ENCODE data around the gene C1GALT1. TPM values are rescaled to one million over a fixed set of nuclear protein-coding genes. Genes with fewer than 3 reads are reported as not detected.
"Not testable (repeated sequence)": the region's sequence is repeated elsewhere in the genome, so short reads cannot be mapped to it uniquely, and the experiment has no call there.

C1GALT1 gene
- total RNA-seq, 2 experiments from 2014 or later, result 48.8 to 51.4 TPM

DNA sequence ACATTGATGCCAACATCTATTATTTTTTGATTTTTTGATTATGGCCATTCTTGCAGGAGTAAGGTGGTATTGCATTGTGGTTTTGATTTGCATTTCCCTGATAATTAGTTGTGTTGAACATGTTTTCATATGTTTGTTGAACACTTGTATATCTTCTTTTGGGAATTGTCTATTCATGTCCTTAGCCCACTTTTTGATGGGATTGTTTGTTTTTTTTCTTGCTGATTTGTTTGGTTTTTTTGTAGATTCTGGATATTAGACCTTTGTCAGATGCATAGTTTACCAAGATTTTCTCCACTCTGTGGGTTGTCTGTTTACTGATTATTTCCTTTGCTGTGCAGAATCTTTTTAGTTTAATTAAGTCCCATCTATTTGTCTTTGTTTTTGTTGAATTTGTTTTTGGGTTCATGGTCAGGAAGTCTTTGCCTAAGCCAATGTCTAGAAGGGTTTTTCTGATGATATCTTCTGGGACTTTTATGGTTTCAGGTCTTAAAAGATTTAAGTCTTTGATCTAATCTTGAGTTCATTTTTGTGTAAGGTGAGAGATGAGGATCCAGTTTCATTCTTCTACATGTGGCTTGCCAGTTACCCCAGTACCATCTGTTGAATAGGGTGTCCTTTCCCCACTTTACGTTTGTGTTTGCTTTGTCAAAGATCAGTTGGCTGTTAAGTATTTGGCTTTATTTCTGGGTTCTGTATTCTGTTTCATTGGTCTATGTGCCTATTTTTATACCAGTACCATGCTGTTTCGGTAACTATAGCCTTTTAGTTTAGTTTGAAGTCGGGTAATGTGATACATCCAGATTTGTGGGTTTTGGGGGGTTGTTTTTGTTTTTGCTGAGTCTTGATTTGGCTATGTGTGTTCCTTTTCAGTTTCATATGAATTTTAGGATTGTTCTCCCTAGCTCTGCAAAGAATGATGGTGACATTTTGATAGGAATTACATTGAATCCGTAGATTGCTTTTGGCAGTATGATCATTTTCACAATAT lies 10.7 kb downstream of the C1GALT1 start:
- H3K4me3 Mint-ChIP-seq, result peak overlapping the region; percentile 47
- H3K27me3 Mint-ChIP-seq; ATAC-seq (ENCODE audit: low read depth); POLR2A ChIA-PET; DNase-seq: not testable (repeated sequence)
- H3K36me3 Mint-ChIP-seq, result peaks cover 70% of the 10 kb centered on the region
- H3K27ac Mint-ChIP-seq, result peak overlapping the region; percentile 44
- peaks cover 18% of the 10 kb centered on the region for H3K9me3 Mint-ChIP-seq
- peaks cover 34% of the 10 kb centered on the region for H3K4me1 Mint-ChIP-seq

DNA sequence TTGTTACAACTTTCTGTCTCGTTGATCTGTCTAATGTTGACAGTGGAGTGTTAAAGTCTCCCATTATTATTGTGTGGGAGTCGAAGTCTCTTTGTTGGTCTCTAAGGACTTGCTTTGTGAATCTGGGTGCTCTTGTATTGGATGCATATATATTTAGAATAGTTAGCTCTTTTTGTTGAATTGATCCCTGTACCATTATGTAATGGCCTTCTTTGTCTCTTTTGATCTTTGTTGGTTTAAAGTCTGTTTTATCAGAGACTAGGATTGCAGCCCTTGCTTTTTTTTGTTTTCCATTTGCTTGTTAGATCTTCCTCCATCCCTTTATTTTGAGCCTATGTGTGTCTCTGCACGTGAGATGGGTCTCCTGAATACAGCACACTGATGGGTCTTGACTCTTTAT lies 17.2 kb downstream of the C1GALT1 start:
- H3K4me3 Mint-ChIP-seq, result not testable (repeated sequence)
- POLR2A ChIA-PET, result interaction anchor here (3.0 kb wide), 1 partner anchor 18 kb away, joined by 16 read pairs; the partner anchor contains the start of gene C1GALT1

DNA sequence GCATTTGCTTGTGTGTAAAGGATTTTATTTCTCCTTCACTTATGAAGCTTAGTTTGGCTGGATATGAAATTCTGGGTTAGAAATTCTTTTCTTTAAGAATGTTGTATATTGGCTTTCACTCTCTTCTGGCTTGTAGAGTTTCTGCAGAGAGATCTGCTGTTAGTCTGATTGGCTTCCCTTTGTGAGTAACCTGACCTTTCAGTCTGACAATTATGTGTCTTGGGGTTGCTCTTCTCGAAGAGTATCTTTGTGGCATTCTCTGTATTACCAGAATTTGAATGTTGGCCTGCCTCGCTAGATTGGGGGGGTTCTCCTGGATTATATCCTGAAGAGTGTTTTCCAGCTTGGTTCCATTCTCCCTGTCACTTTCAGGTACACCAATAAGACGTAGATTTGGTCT lies 17.9 kb downstream of the C1GALT1 start:
- not testable (repeated sequence) for H3K27me3 Mint-ChIP-seq

More for the DNA sequence above, 17.2 kb downstream of the C1GALT1 start:
- H3K27me3 Mint-ChIP-seq; H3K27ac Mint-ChIP-seq; ATAC-seq (ENCODE audit: low read depth); DNase-seq: not testable (repeated sequence)
- peaks cover 49% of the 10 kb centered on the region for H3K36me3 Mint-ChIP-seq
- H3K9me3 Mint-ChIP-seq, result peaks cover 22% of the 10 kb centered on the region
- peaks cover 54% of the 10 kb centered on the region for H3K4me1 Mint-ChIP-seq

DNA sequence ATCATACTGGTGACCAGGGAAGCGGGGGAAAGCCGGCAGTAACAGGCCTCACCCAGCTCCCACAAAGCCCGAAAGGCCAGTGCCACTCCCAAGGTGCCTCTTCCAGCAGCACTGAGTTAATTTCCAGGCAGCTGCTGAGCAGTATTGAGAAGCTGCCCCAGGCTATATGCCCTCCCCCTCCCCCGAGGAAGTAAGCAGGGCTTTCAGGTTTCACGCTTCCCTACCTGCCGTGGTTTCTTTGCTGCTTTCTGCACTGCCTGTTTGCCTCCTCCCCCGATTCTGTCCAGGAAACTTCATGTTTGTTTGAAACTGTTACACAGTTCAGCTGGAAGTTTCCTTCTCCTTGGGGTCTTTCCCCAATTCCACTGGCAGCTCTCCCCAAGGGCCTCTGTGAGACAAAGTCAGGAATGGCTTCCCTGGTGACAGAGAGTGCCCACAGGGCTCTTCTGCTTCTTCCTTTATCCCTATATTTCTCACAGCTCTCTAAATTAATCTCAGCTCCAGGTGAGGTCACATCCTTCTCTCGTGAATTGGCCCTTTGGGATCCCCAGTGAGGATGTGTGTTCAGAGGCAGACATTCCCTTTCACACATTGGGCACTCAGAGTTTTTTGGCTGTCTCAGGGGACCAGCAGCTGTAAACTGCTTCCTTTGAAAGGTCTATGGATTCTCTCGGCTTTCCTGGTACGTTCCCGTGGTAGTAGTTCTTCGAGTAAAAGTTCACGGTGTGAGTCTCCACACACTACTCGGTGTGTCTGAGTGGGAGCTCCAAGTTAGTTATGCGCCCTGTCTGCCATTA lies 19.4 kb downstream of the C1GALT1 start:
- H3K27me3 Mint-ChIP-seq, result no peaks in the 10 kb centered on the region

More for the DNA sequence above, 17.9 kb downstream of the C1GALT1 start:
- H3K9me3 Mint-ChIP-seq, result peaks cover 19% of the 10 kb centered on the region
- peaks cover 52% of the 10 kb centered on the region for H3K4me1 Mint-ChIP-seq
- DNase-seq; H3K27ac Mint-ChIP-seq; ATAC-seq (ENCODE audit: low read depth): not testable (repeated sequence)
- H3K4me3 Mint-ChIP-seq, result peak overlapping the region; percentile 22
- POLR2A ChIA-PET, result interaction anchor here (0.7 to 3.0 kb wide), 3 partner anchors 17 to 58 kb away, joined by 3 to 16 read pairs (median 3); partner anchors contain the start of gene C1GALT1
- peaks cover 43% of the 10 kb centered on the region for H3K36me3 Mint-ChIP-seq

DNA sequence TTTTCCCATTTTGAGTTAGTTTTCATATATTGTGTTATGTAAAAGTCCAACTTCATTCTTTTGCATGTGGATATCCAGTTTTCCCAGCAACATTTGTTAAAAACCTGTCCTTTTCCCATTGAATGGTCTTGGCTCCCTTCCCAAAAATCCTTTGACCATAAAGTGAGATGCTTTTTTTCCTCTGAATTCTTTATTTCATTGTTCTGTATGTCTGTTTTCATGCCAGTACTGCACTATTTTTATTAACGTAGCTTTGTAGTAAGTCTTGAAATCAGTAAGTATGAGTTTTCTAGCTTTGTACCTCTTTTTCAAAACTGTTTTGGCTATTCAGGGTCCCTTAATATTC lies 20.0 kb downstream of the C1GALT1 start:
- peak overlapping the region; percentile 70 for H3K4me3 Mint-ChIP-seq
- DNase-seq (no peak), ATAC-seq (ENCODE audit: low read depth) (no peak)
- peaks cover 12% of the 10 kb centered on the region for H3K9me3 Mint-ChIP-seq
- peak overlapping the region; percentile 81 for H3K27ac Mint-ChIP-seq
- POLR2A ChIA-PET, result interaction anchor here (1.3 to 3.0 kb wide), 2 partner anchors 12 to 20 kb away, joined by 4 to 16 read pairs; partner anchors contain the start of gene C1GALT1
- H3K27me3 Mint-ChIP-seq, result no peaks in the 10 kb centered on the region
- peaks cover 53% of the 10 kb centered on the region for H3K4me1 Mint-ChIP-seq
- peaks cover 37% of the 10 kb centered on the region for H3K36me3 Mint-ChIP-seq

More for the DNA sequence above, 19.4 kb downstream of the C1GALT1 start:
- Mint-ChIP-seq H3K4me3 (peak overlapping the region; percentile 70), H3K4me1 (peaks cover 52% of the 10 kb centered on the region), H3K9me3 (peaks cover 12% of the 10 kb centered on the region), H3K27ac (peak overlapping the region; percentile 81), H3K36me3 (peaks cover 37% of the 10 kb centered on the region)
- ATAC-seq (ENCODE audit: low read depth) (peak; percentile 98), DNase-seq (peak; percentile 43)
- POLR2A ChIA-PET, result interaction anchor here (1.3 to 3.0 kb wide), 4 partner anchors 12 to 56 kb away, joined by 3 to 16 read pairs (median 4); partner anchors contain the start of gene C1GALT1

DNA sequence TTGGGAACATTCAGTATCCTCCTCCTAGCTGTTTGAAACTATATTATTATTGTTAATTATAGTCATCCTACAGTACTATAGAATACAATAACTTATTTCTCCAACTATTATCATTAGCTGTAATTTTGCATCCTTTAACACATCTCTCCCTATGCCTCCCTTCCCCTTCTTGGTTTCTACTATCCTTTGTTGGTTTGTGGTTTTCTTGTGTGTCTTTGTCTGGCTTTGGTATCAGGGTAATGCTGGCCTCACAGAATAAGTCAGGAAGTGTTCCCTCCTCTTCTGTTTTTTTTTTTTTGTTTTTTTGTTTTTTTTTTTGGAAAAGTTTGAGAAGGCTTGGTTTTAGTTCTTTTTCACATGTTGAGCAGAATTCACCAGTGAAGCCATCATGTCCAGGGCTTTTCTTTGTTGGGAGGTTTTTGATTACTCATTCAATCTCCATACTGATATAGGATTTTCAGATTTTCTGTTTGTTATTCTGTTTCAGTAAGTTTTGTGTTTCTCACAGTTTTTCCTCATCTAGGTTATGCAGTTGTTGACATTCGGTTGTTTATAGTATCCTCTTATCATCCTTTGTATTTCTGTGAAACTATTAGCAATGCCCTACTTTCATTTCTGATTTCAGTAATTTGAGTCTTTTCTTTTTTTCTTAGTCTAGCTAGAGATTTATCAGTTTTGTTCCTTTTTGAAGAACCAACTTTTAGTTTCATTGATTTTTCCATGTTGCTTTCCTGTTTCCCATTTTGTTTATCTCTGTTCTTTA lies 21.6 kb downstream of the C1GALT1 start:
- H3K4me3 Mint-ChIP-seq, result peak overlapping the region; percentile 50
- POLR2A ChIA-PET, result no interaction called here
- H3K27ac Mint-ChIP-seq, result peak overlapping the region; percentile 11

DNA sequence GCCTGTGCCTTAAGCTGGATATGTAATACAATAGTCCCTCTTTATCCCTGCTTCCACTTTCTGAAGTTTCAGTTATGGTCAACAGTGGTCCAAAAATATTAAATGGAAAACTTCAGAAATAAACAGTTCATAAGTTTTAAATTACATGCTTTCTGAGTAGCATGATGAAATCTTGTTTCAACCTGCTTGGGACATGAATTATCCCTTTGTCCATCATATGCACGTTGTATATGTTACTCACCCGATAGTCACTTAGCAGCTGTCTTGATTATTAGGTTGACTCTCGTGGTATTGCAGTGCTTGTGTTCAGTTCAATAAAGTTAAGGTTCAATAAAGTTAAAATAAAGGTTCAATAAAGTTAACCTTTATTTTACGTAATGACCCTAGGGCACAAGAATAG lies 25.5 kb downstream of the C1GALT1 start:
- peaks cover 25% of the 10 kb centered on the region for H3K4me1 Mint-ChIP-seq
- H3K27me3 Mint-ChIP-seq, result no peaks in the 10 kb centered on the region

More for the DNA sequence above, 21.6 kb downstream of the C1GALT1 start:
- no peak for DNase-seq
- Mint-ChIP-seq H3K4me1 (peaks cover 52% of the 10 kb centered on the region), H3K27me3 (no peaks in the 10 kb centered on the region), H3K9me3 (peaks cover 8% of the 10 kb centered on the region), H3K36me3 (peaks cover 32% of the 10 kb centered on the region)
- ATAC-seq (ENCODE audit: low read depth), result no peak

DNA sequence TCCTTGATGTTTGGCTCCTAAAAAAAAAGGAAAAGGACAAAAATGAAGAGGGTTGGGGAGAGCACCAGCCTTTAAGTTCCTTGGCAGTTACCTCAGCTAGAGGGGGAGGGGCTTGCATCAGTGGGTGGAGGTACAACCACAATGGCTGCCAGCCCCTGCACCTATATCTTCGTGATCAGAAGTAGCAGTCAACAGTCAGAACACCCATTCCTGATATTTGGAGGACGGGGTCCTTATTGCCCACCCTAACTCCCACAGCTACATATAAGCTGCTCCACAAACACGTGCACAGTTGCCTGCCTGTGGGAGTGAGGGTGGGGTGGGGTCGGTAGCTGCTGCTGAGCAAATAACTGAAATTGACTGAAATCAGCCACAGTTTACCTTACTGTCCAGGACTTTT lies 26.2 kb downstream of the C1GALT1 start:
- Mint-ChIP-seq H3K4me1 (peaks cover 20% of the 10 kb centered on the region), H3K27me3 (no peaks in the 10 kb centered on the region), H3K36me3 (peaks cover 43% of the 10 kb centered on the region), H3K4me3 (no peak overlapping the region), H3K9me3 (peaks cover 4% of the 10 kb centered on the region), H3K27ac (no peak overlapping the region)
- POLR2A ChIA-PET, result no interaction called here
- DNase-seq (no peak), ATAC-seq (ENCODE audit: low read depth) (no peak)

More for the DNA sequence above, 25.5 kb downstream of the C1GALT1 start:
- POLR2A ChIA-PET, result no interaction called here
- Mint-ChIP-seq H3K9me3 (peaks cover 4% of the 10 kb centered on the region), H3K4me3 (no peak overlapping the region), H3K36me3 (peaks cover 43% of the 10 kb centered on the region), H3K27ac (no peak overlapping the region)
- ATAC-seq (ENCODE audit: low read depth), result no peak
- no peak for DNase-seq

DNA sequence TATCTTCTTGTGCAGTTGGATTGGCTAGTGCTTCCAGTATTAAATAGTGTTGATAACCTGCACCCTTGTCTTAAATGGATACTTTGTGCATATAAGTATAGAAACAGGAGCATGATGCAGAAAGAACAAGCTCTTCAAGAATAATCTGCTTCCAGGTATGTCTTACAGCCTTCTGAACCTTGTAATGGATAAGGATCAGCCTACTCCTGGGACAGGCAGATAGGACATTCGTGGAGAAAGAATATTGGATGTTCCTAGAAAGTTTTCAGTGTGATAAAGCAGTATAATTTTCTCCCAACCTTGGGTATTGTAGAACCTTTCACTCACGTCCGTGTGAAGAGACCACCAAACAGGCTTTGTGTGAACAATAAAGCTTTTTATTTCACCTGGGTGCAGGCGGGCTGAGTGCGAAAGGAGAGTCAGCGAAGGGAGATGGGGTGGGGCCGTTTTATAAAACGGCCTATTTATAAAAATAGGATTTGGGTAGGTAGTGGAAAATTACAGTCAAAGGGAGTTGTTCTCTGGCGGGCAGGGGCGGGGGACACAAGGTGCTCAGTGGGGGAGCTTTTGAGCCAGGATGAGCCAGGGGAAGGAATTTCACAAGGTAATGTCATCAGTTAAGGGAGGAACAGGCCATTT lies 27.2 kb downstream of the C1GALT1 start:
- Mint-ChIP-seq H3K27ac (no peak overlapping the region), H3K4me3 (no peak overlapping the region), H3K27me3 (no peaks in the 10 kb centered on the region), H3K9me3 (peaks cover 4% of the 10 kb centered on the region), H3K4me1 (peaks cover 11% of the 10 kb centered on the region), H3K36me3 (peaks cover 51% of the 10 kb centered on the region)
- DNase-seq (no peak), ATAC-seq (ENCODE audit: low read depth) (no peak)
- POLR2A ChIA-PET, result no interaction called here

DNA sequence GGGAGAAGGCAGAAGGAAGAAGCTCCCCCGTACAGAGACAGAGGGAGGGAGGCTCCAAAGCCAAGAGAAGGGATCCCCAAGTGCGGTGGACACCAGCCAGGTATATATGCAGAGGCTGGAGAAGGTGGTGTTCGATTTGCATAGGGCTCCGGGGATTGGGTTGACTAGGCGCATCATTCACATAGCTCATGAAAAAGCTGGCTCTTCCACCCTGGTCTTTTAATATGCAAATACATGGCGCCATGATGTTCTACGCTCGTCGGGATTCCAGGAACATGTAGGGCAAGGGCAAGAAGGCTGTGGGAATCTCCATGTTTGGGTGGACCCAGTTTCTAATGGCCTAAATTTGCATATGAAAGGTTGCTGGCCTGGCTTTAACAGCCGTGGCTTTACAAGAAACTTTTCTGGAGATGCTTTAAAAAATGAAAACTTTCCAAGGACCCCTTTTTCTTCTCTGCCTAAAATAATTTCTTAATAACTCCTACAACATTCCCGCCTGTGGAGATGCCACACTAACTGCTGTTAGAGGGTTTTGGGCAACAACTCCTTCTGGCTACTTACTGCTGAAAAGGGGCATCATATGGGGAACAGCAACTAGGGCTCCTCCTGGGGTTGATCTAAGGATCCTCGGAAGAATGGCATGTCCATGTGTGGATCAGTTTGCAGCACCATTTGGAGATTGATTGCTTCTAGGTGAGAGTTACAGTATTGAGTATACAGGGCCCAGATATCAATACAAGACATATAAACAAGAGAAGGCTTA lies 28.3 kb downstream of the C1GALT1 start:
- Mint-ChIP-seq H3K27me3 (no peaks in the 10 kb centered on the region), H3K4me3 (no peak overlapping the region), H3K36me3 (peaks cover 61% of the 10 kb centered on the region), H3K27ac (no peak overlapping the region), H3K9me3 (peaks cover 4% of the 10 kb centered on the region), H3K4me1 (peaks cover 5% of the 10 kb centered on the region)
- DNase-seq (no peak), ATAC-seq (ENCODE audit: low read depth) (no peak)
- POLR2A ChIA-PET, result no interaction called here

DNA sequence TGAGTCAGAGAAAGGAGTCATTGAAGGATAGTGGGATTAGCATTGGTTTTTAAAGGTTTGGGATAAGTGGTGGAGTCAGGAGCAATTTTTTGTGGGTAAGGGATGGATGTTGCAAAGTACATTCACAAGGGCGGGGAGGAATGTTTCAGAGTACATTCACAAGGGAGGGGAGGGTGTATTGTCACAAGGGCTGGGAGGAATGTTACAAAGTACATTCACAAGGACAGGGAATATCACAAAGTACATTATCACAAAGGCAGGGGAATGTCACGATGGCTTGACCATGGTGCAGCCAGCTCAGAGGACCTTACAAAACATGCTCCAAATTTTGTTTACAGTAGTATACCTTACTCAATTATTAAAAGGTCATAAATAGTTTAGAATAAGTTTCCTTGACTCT lies 30.3 kb downstream of the C1GALT1 start:
- Mint-ChIP-seq H3K4me1 (peaks cover 2% of the 10 kb centered on the region), H3K4me3 (no peak overlapping the region), H3K27ac (no peak overlapping the region), H3K36me3 (peaks cover 63% of the 10 kb centered on the region), H3K27me3 (no peaks in the 10 kb centered on the region), H3K9me3 (peaks cover 1% of the 10 kb centered on the region)
- POLR2A ChIA-PET, result no interaction called here
- ATAC-seq (ENCODE audit: low read depth), result no peak
- DNase-seq, result no peak
